ENCODE measurements around the gene MEA1. TPM values are rescaled to one million over a fixed set of nuclear protein-coding genes. Genes with fewer than 3 reads are reported as not detected.

The MEA1 gene
- total and polyA plus RNA-seq, 10 of the 15 experiments (the other 5 are each of a cell fraction or from before 2014, with no cell fraction given): 59.1 to 148 (median 96.4) TPM

DNA sequence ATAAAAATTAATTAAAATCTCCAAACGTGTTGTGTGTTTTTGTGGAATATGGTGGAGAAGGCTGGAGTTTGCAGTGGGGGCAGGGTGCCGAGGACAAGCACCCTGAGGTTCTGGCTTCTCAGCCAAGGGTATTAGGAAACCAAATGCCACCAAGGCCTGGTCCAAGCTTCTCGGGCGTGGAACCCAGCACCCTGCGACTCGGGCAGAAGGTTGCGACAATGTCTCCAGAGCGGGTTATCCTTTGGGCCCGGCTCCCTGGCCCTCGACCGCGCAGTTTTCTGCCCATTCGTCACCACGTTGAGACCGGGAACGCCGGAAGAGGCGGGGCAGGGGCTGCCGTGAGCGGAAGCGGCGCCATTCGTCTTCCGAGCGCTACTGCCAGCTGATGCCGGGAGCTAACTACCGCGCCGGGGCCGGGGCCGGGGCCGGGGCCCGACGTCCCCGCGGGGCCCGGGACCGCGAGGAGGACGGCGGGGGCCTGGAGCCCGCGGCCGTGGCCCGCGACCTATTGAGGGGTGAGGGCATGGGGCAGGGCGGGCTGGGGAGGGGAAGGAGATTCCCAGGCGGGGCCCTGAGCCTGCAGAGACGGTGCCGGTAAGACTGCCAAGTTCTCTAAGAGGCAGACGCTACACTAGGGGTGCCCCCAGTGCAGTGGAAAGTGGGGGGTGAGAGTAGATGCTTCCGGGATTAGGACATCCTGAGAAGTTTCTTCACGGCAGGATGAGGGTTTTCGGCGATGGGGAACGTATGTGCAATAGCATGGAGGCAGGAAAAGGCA, 7.7 kb upstream of the MEA1 start, which contains the start of gene RRP36 (continued):
- peak; percentile 56 for TF ChIP-seq IKZF1 (conservative IDR thresholded peaks at IDR 0.05)
- TF ChIP-seq RELB (IDR thresholded peaks at IDR 0.05; ENCODE audit: low read depth): no peak
- TF ChIP-seq MYB (IDR thresholded peaks at IDR 0.05; ENCODE audit: borderline replicate concordance, low read depth, low read length): no peak
- TF ChIP-seq RELA (IDR thresholded peaks at IDR 0.05; ENCODE audit: borderline replicate concordance, partially characterized antibody): no peak
- TF ChIP-seq LARP7 (IDR thresholded peaks at IDR 0.05): peak; percentile 74
- peak; percentile 30; the same call in 1 of the 2 replicates for TF ChIP-seq BACH1 (IDR thresholded peaks at IDR 0.05; ENCODE audit: borderline replicate concordance)
- peak; percentile 81 for TF ChIP-seq CREB1 (IDR thresholded peaks at IDR 0.05; ENCODE audit: low read depth)
- TF ChIP-seq, protein P1, sequence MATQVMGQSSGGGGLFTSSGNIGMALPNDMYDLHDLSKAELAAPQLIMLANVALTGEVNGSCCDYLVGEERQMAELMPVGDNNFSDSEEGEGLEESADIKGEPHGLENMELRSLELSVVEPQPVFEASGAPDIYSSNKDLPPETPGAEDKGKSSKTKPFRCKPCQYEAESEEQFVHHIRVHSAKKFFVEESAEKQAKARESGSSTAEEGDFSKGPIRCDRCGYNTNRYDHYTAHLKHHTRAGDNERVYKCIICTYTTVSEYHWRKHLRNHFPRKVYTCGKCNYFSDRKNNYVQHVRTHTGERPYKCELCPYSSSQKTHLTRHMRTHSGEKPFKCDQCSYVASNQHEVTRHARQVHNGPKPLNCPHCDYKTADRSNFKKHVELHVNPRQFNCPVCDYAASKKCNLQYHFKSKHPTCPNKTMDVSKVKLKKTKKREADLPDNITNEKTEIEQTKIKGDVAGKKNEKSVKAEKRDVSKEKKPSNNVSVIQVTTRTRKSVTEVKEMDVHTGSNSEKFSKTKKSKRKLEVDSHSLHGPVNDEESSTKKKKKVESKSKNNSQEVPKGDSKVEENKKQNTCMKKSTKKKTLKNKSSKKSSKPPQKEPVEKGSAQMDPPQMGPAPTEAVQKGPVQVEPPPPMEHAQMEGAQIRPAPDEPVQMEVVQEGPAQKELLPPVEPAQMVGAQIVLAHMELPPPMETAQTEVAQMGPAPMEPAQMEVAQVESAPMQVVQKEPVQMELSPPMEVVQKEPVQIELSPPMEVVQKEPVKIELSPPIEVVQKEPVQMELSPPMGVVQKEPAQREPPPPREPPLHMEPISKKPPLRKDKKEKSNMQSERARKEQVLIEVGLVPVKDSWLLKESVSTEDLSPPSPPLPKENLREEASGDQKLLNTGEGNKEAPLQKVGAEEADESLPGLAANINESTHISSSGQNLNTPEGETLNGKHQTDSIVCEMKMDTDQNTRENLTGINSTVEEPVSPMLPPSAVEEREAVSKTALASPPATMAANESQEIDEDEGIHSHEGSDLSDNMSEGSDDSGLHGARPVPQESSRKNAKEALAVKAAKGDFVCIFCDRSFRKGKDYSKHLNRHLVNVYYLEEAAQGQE (IDR thresholded peaks at IDR 0.05; ENCODE audit: low read depth, low read length): no peak
- TF ChIP-seq NFYB (IDR thresholded peaks at IDR 0.05; ENCODE audit: insufficient read depth, low read depth, low read length): no peak
- peak; percentile 55; the same call in 1 of the 3 replicates for TF ChIP-seq POU2F2 (IDR thresholded peaks at IDR 0.05; ENCODE audit: borderline replicate concordance, low read depth, low read length)
- TF ChIP-seq WRNIP1 (IDR thresholded peaks at IDR 0.05; ENCODE audit: borderline replicate concordance, low read depth, low read length): no peak
- peak; percentile 42; the same call in 1 of the 2 replicates for TF ChIP-seq PML (IDR thresholded peaks at IDR 0.05; ENCODE audit: low read length)
- TF ChIP-seq HDGF (IDR thresholded peaks at IDR 0.05): no peak
- TF ChIP-seq CUX1 (IDR thresholded peaks at IDR 0.05; ENCODE audit: insufficient replicate concordance, low read depth, low read length): no peak
- peak; percentile 81 for TF ChIP-seq ZNF687 (IDR thresholded peaks at IDR 0.05)
